ENCODE results near the gene YARS2. TPM values are rescaled to one million over a fixed set of nuclear protein-coding genes. Genes with fewer than 3 reads are reported as not detected.

The YARS2 gene
- 51.3 and 55.9 TPM in 2 replicates for total RNA-seq

GRCh38 chr12:32755654-32756475 is at the start of gene YARS2:
YARS2 (minus strand) TSS chr12:32755897; CDS start chr12:32755874, 23 bp downstream.

Other genes starting within 250 kb of the YARS2 start
- gene DNM1L, start 76.6 kb downstream of the YARS2 start, total RNA-seq, result 82.8 and 94.8 TPM in 2 replicates
- 5.5 and 16.0 TPM in 2 replicates for gene PKP2, start 140.9 kb upstream of the YARS2 start, total RNA-seq